Endothelial cell of hepatic sinusoid (primary cell): ENCODE data around the gene F5.
"Not testable (repeated sequence)": the region's sequence is repeated elsewhere in the genome, so short reads cannot be mapped to it uniquely, and the experiment has no call there.

Experiments used
- in situ Hi-C: cut with HindIII; loops from 2 replicates; pipeline ENCODE4 v1.10.0; 2017; ENCODE audit warnings: low sequenced_read_pairs

Gene F5

GRCh38 chr1:169511316-169512005, 74.8 kb downstream of the F5 start:
- in situ Hi-C loops, result no loop called here

DNA sequence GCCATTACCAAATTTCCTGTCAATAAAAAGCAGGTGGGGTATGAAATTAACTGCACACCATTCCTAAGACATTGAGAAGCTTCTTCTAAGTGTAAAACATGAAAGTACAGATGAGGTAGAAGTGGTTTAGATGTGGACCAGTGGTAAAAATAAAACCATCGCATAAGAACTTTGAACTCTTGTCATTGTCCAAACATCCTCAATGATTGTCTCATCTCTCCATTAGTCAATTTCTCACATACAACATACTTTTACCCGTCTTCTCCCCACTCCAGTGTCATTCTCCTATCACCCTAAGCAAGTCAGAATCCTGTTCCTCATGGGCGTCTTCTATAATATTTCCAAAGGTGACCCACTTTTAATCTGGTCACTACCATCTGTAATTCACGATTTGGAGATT, 76.2 kb downstream of the F5 start:
- in situ Hi-C loops, result no loop called here

- in situ Hi-C loops, result no loop called here
Observed at GRCh38 chr1:169509354-169509753, 76.9 kb downstream of the F5 start.

- in situ Hi-C loops, result no loop called here
Observed at GRCh38 chr1:169508432-169509338, 77.6 kb downstream of the F5 start.

DNA sequence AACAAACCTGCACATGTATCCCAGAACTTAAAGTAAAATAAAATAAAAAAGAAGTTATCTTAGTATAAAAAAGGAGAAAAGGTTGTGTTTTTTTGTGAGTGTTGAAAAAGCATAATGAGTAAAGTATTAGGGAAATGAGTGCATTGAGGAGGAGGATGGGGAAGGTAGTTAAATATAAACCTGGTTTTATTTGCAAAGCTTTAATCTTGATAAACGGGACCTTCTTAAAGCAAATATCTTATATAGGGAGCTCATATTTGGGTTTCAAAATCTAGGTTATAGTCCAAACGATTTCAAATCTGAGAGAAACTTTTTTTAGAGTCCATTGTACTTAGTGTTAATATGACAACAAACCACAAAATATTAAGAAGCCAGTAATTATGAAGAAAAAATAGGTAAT, 78.9 kb downstream of the F5 start:
- in situ Hi-C loops, result no loop called here

GRCh38 chr1:169503601-169504000, 82.7 kb downstream of the F5 start:
- in situ Hi-C loops, result not testable (repeated sequence)

DNA sequence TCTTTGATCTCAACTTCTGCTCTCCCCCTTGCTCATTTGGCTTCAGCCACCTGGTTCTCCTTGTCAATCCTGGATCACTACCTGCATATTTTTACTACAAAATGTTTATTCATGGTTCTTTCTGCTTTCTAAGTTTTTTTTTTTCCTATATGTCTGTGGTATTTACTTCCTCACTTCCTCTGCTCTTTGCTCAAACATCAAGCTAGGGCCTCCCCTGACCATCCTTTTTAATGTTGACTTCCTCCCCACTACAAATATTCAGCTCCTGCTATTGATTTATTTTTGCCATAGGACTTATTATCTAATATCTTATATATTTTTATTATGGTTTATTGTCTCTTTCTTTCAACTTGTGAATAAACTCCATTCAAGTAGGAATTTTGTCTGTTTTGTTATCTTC, 86.5 kb downstream of the F5 start:
- in situ Hi-C loops, result no loop called here

DNA sequence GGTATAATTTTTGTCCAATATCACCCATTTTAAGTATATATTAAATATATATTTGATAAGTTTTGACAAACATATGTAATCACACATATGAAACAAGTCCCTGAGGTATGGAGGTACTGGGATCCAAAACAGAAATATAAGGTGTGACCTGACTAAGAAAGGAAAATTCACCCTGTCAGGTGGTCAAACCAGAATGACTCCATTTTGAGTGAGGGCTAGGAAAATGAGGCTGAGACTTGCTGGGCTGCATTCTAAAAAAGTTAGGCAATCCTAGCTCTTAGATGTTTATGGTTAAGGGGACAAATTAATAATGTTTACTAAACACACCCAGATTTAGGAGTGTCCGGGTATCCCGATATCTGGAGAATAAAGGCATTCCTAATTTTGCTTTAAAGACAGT, 89.0 kb downstream of the F5 start:
- in situ Hi-C loops, result no loop called here

- in situ Hi-C loops, result no loop called here
Observed at GRCh38 chr1:169495916-169496315, 90.4 kb downstream of the F5 start.

GRCh38 chr1:169495046-169495775, 91.1 kb downstream of the F5 start:
- in situ Hi-C loops, result no loop called here

- in situ Hi-C loops, result no loop called here
Observed at GRCh38 chr1:169494343-169494742, 91.9 kb downstream of the F5 start.

- in situ Hi-C loops, result no loop called here
Observed at GRCh38 chr1:169493251-169493650, 93.0 kb downstream of the F5 start.

DNA sequence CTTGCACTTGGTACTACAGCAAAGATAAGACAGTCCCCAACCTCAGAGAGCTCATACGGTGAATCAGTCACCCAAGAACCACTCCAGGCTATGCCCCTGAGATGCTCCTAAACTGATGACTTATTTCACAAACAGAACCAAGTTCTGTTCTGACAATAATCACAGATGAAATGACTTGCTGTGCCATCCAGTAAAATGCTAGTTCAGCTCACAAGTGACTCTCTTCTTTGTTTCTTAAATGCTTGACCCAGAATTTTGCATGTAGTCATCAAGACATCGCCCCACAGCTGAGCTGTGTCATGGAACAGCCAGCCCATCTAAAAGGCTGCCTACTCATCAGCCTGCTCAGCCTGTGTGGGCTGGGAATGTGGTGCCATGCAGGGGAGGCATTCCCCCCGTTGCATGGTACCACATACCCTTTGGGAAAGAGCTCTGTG, 94.4 kb downstream of the F5 start:
- in situ Hi-C loops, result no loop called here

GRCh38 chr1:169488157-169488556, 98.1 kb downstream of the F5 start:
- in situ Hi-C loops, result no loop called here

DNA sequence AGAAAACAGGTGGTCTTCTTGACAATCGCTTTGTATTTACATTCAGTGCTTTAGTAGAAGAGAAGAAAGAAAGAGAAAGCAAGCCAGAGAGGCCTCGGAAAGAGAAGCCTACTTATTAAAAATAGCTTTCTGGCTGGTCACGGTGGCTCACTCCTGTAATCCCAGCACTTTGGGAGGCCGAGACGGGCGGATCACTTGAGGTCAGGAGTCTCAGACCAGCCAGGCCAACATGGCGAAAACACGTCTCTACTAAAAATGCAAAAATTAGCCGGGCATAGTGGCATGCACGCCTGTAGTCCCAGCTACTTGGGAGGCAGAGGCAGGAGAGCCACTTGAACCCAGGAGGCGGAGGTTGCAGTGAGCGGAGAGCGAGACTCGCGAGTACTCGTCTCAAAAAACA, 98.7 kb downstream of the F5 start:
- in situ Hi-C loops, result no loop called here

DNA sequence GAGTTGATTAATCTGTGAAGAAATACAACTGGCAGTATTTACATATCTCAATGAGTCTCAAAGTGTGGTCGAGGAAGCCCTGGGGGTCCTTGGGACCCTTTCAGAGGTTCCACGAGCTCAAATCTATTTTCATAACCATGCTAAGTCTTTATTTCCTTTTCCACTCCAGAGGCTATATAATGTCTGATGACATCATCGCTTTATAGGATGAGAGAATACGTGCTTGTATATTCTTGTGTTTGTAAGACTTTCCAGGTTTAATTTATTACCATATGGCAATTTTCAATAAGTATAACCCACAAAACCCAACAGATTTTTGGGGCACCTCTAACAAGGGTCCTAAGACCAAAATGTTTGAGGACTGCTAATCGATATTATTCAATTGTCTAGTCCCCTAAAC, 99.1 kb downstream of the F5 start:
- in situ Hi-C loops, result no loop called here

GRCh38 chr1:169486281-169487051, 99.8 kb downstream of the F5 start:
- in situ Hi-C loops, result no loop called here

DNA sequence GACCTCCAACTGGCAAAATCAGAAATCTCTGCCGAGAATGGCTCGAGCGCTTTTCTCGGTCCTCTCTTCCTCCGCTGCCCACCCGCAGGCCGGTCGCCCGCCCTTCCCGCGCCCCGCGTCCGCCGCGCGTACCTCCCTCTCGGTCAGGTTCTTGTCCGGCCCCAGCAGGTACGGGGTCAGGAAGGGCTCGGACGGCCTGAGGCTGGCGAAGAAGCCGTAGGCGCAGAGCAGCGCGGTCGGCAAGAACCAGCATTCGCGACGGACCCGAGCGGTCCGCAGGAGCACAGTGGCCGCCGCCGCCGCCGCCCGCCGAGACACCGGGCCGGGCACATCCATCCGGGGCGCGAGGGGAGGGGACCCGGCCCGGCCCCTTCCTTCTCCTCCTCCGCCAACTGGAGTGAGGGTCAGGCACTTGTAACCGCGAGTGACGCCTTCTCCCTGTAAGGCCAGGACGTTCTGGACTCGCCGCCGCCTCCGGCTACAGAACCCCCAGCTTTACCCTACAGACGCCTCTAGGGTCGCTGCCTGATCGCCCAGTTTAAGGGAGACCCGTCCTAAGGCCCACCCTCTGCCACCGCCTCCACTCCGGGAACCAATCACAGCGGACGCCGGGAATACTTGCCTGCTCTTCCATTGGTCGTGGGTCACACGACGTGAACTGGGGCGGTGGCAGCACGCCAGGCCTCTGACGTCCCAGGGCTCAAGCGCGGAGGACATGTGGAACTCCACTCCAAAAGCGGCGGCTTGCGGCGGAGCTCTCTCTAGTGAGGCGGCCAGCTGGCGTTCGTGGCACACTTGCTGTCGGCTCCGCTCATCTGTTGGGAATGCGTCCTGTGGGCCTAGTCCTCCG, 100.6 kb downstream of the F5 start, which contains the start of gene SLC19A2:
TSS of gene SLC19A2 (minus strand) at position 514 of the 850 bp plus-strand sequence. CDS start at position 336, 178 bp downstream.
- in situ Hi-C loops, result no loop called here

DNA sequence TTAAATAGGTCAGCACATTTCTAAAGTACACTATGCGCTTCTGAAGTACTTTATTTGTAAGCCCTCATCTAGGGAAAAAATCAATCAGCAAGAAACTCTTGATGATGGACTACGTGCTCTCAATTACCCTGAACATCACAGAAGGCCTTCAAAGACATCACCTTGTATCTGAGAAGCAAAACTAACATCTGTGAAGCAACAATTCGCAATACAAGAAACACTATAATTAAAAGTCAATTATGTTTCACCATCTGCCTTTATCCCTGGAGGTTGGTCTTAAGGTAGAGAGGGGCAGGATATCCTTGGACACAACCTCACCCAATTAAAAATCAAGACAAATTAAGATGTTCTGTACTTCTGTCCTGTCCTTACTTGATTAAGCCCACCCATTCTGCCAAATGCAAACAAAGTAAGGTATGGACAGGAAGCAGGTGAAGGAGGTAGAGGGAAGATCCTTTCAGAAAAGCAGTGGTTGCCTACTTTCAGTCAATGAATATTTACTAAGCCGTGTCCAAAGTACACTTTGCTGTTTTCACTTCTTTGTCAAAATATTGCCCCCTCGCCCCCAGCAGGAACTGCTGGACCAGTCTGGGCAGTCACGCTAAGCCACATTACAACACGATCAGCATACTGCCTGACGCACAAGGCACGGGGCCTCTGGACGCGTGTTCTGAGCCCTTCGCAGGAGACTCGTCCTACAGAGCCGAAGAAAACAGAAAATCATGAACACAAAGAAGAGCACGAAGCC, 101.4 kb downstream of the F5 start:
- in situ Hi-C loops, result no loop called here
